Muscle layer of colon (tissue), 2 donors: ENCODE measurements around the gene FAT2.

Experiments
- H3K27ac ChIP-seq: one replicate; pipeline ENCODE4 v1.7.0; 2013; ENCODE audit warnings: low read depth, mild to moderate bottlenecking, low read length, moderate library complexity
- H3K27me3 ChIP-seq, 2 donors: one replicate each; pipeline ENCODE4 v1.7.0; 2013; ENCODE audit warnings: low read length in 2 of 2, mild to moderate bottlenecking in 2 of 2; ENCODE audit not compliant: insufficient read depth in 2 of 2, control insufficient read depth in 1 of 2
- H3K36me3 ChIP-seq: one replicate; pipeline ENCODE4 v1.7.0; 2013; ENCODE audit warnings: mild to moderate bottlenecking, low read length; ENCODE audit not compliant: insufficient read depth
- H3K4me1 ChIP-seq: one replicate; pipeline ENCODE4 v1.7.0; 2013; ENCODE audit warnings: mild to moderate bottlenecking, low read length; ENCODE audit not compliant: insufficient read depth
- H3K4me3 ChIP-seq, 2 donors: one replicate each; pipeline ENCODE4 v1.7.0; 2013; ENCODE audit warnings: low read length in 2 of 2, low read depth in 1 of 2, mild to moderate bottlenecking in 1 of 2, moderate library complexity in 1 of 2
- H3K9ac ChIP-seq: one replicate; pipeline ENCODE4 v1.7.0; 2013; ENCODE audit warnings: low read length
- H3K9me3 ChIP-seq: one replicate; pipeline ENCODE4 v1.7.0; 2013; ENCODE audit warnings: mild to moderate bottlenecking, low read length
- donor health status: abdominal sarcoma.
- donor health status: Adenocarcinoma of cecum.

FAT2 gene

DNA sequence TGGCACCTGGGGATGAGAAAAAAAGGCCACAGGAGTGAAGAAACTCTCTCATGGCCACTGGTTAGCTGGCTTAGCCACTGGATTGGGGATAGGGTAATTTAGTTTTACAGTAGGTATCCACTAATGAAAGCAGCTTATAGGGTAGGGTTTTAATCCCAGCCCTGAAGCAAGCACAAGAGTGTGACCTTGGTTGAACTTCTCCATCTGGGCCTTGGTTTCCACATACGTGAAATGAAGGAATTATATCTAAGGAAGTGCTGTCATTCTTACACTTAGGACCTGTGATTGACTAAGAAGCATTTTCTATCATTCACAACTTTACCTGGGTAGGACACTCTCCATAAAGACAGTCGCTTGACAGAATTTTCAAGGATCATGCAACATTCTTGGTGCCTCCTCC, 49.6 kb downstream of the FAT2 start:
- Histone ChIP-seq H3K9ac (no peak overlapping the region), H3K27ac (no peak overlapping the region), H3K36me3 (no peaks in the 10 kb centered on the region), H3K27me3 (no peaks in the 10 kb centered on the region), H3K4me1 (no peaks in the 10 kb centered on the region), H3K9me3 (no peaks in the 10 kb centered on the region), H3K4me3 (no peak overlapping the region)
